SJSA1 (cell line): ENCODE data around the gene ZNF22. TPM values are rescaled to one million over a fixed set of nuclear protein-coding genes. Genes with fewer than 3 reads are reported as not detected.

Experiments used
- DNase-seq, 2 experiments: peaks; one replicate each; pipeline ENCODE4 v3.0.0-alpha.2; 2015 to 2020; ENCODE audit warnings: low spot score in 2 of 2, low read depth in 1 of 2
- H3K27ac ChIP-seq: fragments of 250-450 bp; sonication (Bioruptor Pico); 2 replicates; pipeline ENCODE4 v1.5.1; 2020; ENCODE audit warnings: mild to moderate bottlenecking, moderate library complexity
- H3K27me3 ChIP-seq: fragments of 250-450 bp; sonication (Bioruptor Pico); replicated peaks from 2 replicates; pipeline ENCODE4 v1.5.1; 2020; ENCODE audit warnings: mild to moderate bottlenecking, moderate library complexity
- H3K36me3 ChIP-seq: fragments of 250-450 bp; sonication (Bioruptor Pico); 2 replicates; pipeline ENCODE4 v1.5.1; 2020; ENCODE audit warnings: mild to moderate bottlenecking
- H3K4me1 ChIP-seq: fragments of 250-450 bp; sonication (Bioruptor Pico); replicated peaks from 2 replicates; pipeline ENCODE4 v1.6.1; 2021; ENCODE audit warnings: mild to moderate bottlenecking
- H3K4me3 ChIP-seq: fragments of 250-450 bp; sonication (Bioruptor Pico); 2 replicates; pipeline ENCODE4 v1.5.1; 2020; ENCODE audit warnings: mild to moderate bottlenecking
- H3K9me3 ChIP-seq: fragments of 250-450 bp; sonication (Bioruptor Pico); replicated peaks from 2 replicates; pipeline ENCODE4 v1.5.1; 2020; ENCODE audit warnings: mild to moderate bottlenecking
- total RNA-seq: library from RNA; depleted of rRNA; stranded (reverse); fragments of >200 nt; shearing (Covaris generic); gene quantifications from 2 replicates; pipeline ENCODE4 v1.2.3, GENCODE V29; 2014

The ZNF22 gene
- total RNA-seq, 1 experiment from 2014 or later = 88.5 TPM

- Histone ChIP-seq H3K4me1 (peaks cover 91% of the 10 kb centered on the region), H3K27ac (peak overlapping the region; percentile 80), H3K27me3 (no peaks in the 10 kb centered on the region)
These were observed 5.8 kb upstream of the ZNF22 start for GRCh38 chr10:44994752-44995530.

GRCh38 chr10:44995581-44995913, 5.2 kb upstream of the ZNF22 start:
- H3K36me3 ChIP-seq = peaks cover 31% of the 10 kb centered on the region
- no peak for DNase-seq
- H3K27ac ChIP-seq = peak overlapping the region; percentile 80
- peaks cover 91% of the 10 kb centered on the region for H3K4me1 ChIP-seq
- H3K27me3 ChIP-seq = no peaks in the 10 kb centered on the region
- H3K9me3 ChIP-seq = no peaks in the 10 kb centered on the region
- H3K4me3 ChIP-seq = no peak overlapping the region

More at GRCh38 chr10:44994752-44995530, 5.8 kb upstream of the ZNF22 start:
- no peak for DNase-seq
- Histone ChIP-seq H3K9me3 (no peaks in the 10 kb centered on the region), H3K36me3 (peaks cover 31% of the 10 kb centered on the region), H3K4me3 (no peak overlapping the region)

- DNase-seq = peak; percentile 48 to 64
- H3K27ac ChIP-seq = peak overlapping the region; percentile 80
- H3K9me3 ChIP-seq = no peaks in the 10 kb centered on the region
- no peak overlapping the region for H3K4me3 ChIP-seq
- H3K4me1 ChIP-seq = peaks cover 87% of the 10 kb centered on the region
- peaks cover 26% of the 10 kb centered on the region for H3K36me3 ChIP-seq
- H3K27me3 ChIP-seq = no peaks in the 10 kb centered on the region
These were observed 4.6 kb upstream of the ZNF22 start for GRCh38 chr10:44995914-44996669.

GRCh38 chr10:44997105-44997748, 3.5 kb upstream of the ZNF22 start:
- peaks cover 83% of the 10 kb centered on the region for H3K4me1 ChIP-seq
- DNase-seq = no peak
- peak overlapping the region; percentile 80 for H3K27ac ChIP-seq

GRCh38 chr10:44998146-44998631, 2.5 kb upstream of the ZNF22 start:
- Histone ChIP-seq H3K36me3 (peaks cover 15% of the 10 kb centered on the region), H3K4me3 (no peak overlapping the region), H3K9me3 (no peaks in the 10 kb centered on the region), H3K4me1 (peaks cover 82% of the 10 kb centered on the region), H3K27me3 (no peaks in the 10 kb centered on the region), H3K27ac (no peak overlapping the region)
- no peak for DNase-seq

More at GRCh38 chr10:44997105-44997748, 3.5 kb upstream of the ZNF22 start:
- no peak overlapping the region for H3K4me3 ChIP-seq
- no peaks in the 10 kb centered on the region for H3K27me3 ChIP-seq
- peaks cover 21% of the 10 kb centered on the region for H3K36me3 ChIP-seq
- no peaks in the 10 kb centered on the region for H3K9me3 ChIP-seq

GRCh38 chr10:45000138-45000751, 478 bp upstream of the ZNF22 start:
- DNase-seq = peak in 1 of 2 experiments; percentile 75
- Histone ChIP-seq H3K4me3 (peak overlapping the region; percentile 71), H3K36me3 (peaks cover 27% of the 10 kb centered on the region), H3K4me1 (peaks cover 62% of the 10 kb centered on the region), H3K27ac (peak overlapping the region; percentile 91), H3K9me3 (no peaks in the 10 kb centered on the region), H3K27me3 (no peaks in the 10 kb centered on the region)

- DNase-seq = peak; percentile 74 to 82
- peaks cover 49% of the 10 kb centered on the region for H3K4me1 ChIP-seq
- H3K27me3 ChIP-seq = no peaks in the 10 kb centered on the region
- H3K9me3 ChIP-seq = no peaks in the 10 kb centered on the region
- peaks cover 37% of the 10 kb centered on the region for H3K36me3 ChIP-seq
- H3K27ac ChIP-seq = peak overlapping the region; percentile 91
- H3K4me3 ChIP-seq = peak overlapping the region; percentile 71
These were observed 842 bp downstream of the ZNF22 start for GRCh38 chr10:45001381-45002148.

GRCh38 chr10:45003432-45004000, 2.8 kb downstream of the ZNF22 start:
- peaks cover 33% of the 10 kb centered on the region for H3K4me1 ChIP-seq
- H3K27me3 ChIP-seq = no peaks in the 10 kb centered on the region
- no peak overlapping the region for H3K27ac ChIP-seq
- no peak for DNase-seq
- no peak overlapping the region for H3K4me3 ChIP-seq
- H3K9me3 ChIP-seq = no peaks in the 10 kb centered on the region
- H3K36me3 ChIP-seq = peaks cover 40% of the 10 kb centered on the region

GRCh38 chr10:45004661-45005060, 3.9 kb downstream of the ZNF22 start:
- no peak for DNase-seq
- H3K4me3 ChIP-seq = no peak overlapping the region
- peaks cover 40% of the 10 kb centered on the region for H3K36me3 ChIP-seq
- H3K9me3 ChIP-seq = no peaks in the 10 kb centered on the region
- no peak overlapping the region for H3K27ac ChIP-seq
- peaks cover 22% of the 10 kb centered on the region for H3K4me1 ChIP-seq
- H3K27me3 ChIP-seq = no peaks in the 10 kb centered on the region

GRCh38 chr10:45005284-45005683, 4.6 kb downstream of the ZNF22 start:
- Histone ChIP-seq H3K4me1 (peaks cover 16% of the 10 kb centered on the region), H3K27ac (no peak overlapping the region), H3K4me3 (no peak overlapping the region)

GRCh38 chr10:45006276-45007030, 5.7 kb downstream of the ZNF22 start:
- Histone ChIP-seq H3K36me3 (peaks cover 37% of the 10 kb centered on the region), H3K27ac (no peak overlapping the region), H3K4me1 (peaks cover 12% of the 10 kb centered on the region; the same call in 1 of the 2 replicates), H3K4me3 (no peak overlapping the region), H3K9me3 (no peaks in the 10 kb centered on the region), H3K27me3 (no peaks in the 10 kb centered on the region)
- no peak for DNase-seq

More at GRCh38 chr10:45005284-45005683, 4.6 kb downstream of the ZNF22 start:
- DNase-seq = no peak
- Histone ChIP-seq H3K9me3 (no peaks in the 10 kb centered on the region), H3K36me3 (peaks cover 40% of the 10 kb centered on the region), H3K27me3 (no peaks in the 10 kb centered on the region)

- Histone ChIP-seq H3K9me3 (no peaks in the 10 kb centered on the region), H3K27me3 (no peaks in the 10 kb centered on the region), H3K4me1 (peaks cover 4% of the 10 kb centered on the region; the same call in 1 of the 2 replicates), H3K4me3 (no peak overlapping the region), H3K27ac (no peak overlapping the region), H3K36me3 (peaks cover 29% of the 10 kb centered on the region)
- DNase-seq = peak; percentile 54 to 81
These were observed 7.9 kb downstream of the ZNF22 start for GRCh38 chr10:45008524-45009161.
